Measurements from ENCODE around the gene PARP14.

DNA sequence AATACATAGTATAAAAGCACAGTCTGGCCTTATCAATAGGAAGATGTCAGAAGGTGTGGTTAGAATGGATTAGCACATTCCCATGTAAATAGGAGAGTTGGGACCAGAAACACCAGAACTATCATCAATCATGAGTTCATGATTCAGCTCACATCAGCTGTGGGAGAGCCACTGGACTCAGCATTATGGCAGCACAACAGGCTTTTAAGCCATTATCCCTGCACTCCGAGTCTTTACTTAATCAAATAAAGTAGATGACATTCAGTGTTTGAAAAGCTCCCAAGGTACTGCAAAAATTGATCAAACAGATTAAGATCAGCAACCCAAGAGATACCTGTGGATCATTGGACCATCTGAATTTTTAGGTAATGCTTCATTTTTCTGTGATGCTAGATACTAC is 24.7 kb downstream of the PARP14 start:
- TF ChIP-seq, protein P1, sequence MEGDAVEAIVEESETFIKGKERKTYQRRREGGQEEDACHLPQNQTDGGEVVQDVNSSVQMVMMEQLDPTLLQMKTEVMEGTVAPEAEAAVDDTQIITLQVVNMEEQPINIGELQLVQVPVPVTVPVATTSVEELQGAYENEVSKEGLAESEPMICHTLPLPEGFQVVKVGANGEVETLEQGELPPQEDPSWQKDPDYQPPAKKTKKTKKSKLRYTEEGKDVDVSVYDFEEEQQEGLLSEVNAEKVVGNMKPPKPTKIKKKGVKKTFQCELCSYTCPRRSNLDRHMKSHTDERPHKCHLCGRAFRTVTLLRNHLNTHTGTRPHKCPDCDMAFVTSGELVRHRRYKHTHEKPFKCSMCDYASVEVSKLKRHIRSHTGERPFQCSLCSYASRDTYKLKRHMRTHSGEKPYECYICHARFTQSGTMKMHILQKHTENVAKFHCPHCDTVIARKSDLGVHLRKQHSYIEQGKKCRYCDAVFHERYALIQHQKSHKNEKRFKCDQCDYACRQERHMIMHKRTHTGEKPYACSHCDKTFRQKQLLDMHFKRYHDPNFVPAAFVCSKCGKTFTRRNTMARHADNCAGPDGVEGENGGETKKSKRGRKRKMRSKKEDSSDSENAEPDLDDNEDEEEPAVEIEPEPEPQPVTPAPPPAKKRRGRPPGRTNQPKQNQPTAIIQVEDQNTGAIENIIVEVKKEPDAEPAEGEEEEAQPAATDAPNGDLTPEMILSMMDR (IDR thresholded peaks at IDR 0.05): no peak
- TF ChIP-seq POLR2AphosphoS5 (IDR thresholded peaks at IDR 0.05): no peak

Data from breast epithelium (tissue), 3 donors.